Activated CD8-positive, alpha-beta memory T cell treated with anti-CD3 and anti-CD28 coated beads, Interleukin-2, amount 10 ng/mL, durations not matched to agents 7 days and 5 days (primary cell): ENCODE data around the gene ATOSB. TPM values are rescaled to one million over a fixed set of nuclear protein-coding genes. Genes with fewer than 3 reads are reported as not detected.
"Not testable (repeated sequence)": the region's sequence is repeated elsewhere in the genome, so short reads cannot be mapped to it uniquely, and the experiment has no call there.

Experiments
- ATAC-seq: fragments of 150-1000 bp; cut with Tn5 transposase; one replicate; pipeline ENCODE4 v1.10.0; 2021; ENCODE audit warnings: moderate library complexity
- CTCF ChIA-PET: fragments of 350-600 bp; sonication (Branson Sonifier 250); formaldehyde crosslinking; loops from one replicate; lab custom pipeline; 2021; ENCODE audit warnings: antibody characterized with exemption; lab: Charles Lee
- DNase-seq: peaks from one replicate; pipeline ENCODE4 v3.0.0-alpha.2; 2020
- H3K27ac Mint-ChIP-seq: one replicate; pipeline ENCODE4 v1.8.0; 2021; ENCODE audit warnings: mild to moderate bottlenecking, mixed read lengths
- H3K27me3 Mint-ChIP-seq: one replicate; pipeline ENCODE4 v1.8.0; 2021; ENCODE audit warnings: mixed read lengths
- H3K36me3 Mint-ChIP-seq: one replicate; pipeline ENCODE4 v1.8.0; 2021; ENCODE audit warnings: mild to moderate bottlenecking, mixed read lengths
- H3K4me1 Mint-ChIP-seq: one replicate; pipeline ENCODE4 v1.8.0; 2021; ENCODE audit warnings: mixed read lengths
- H3K4me3 Mint-ChIP-seq: one replicate; pipeline ENCODE4 v1.8.0; 2021; ENCODE audit warnings: mild to moderate bottlenecking, moderate library complexity, mixed read lengths
- H3K9me3 Mint-ChIP-seq: one replicate; pipeline ENCODE4 v1.8.0; 2022; ENCODE audit warnings: low read depth, mixed read lengths
- total RNA-seq, 2 experiments: library from RNA; stranded (reverse); gene quantifications; one replicate each; pipeline ENCODE4 v1.2.3, GENCODE V29; 2021

ATOSB gene, protein sequence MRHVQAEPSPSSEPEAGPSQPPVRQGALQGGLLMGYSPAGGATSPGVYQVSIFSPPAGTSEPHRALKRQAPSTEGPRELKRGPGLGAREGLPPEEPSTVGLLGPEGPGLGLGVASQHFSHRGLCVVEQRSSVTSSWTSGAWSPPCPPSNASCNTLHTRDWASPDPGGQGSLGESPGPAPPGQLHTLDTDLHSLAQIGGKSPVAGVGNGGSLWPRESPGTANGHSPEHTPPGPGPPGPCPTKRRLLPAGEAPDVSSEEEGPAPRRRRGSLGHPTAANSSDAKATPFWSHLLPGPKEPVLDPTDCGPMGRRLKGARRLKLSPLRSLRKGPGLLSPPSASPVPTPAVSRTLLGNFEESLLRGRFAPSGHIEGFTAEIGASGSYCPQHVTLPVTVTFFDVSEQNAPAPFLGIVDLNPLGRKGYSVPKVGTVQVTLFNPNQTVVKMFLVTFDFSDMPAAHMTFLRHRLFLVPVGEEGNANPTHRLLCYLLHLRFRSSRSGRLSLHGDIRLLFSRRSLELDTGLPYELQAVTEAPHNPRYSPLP
- total RNA-seq: 10 to 100 TPM; 15.9 to 17.1 TPM

DNA sequence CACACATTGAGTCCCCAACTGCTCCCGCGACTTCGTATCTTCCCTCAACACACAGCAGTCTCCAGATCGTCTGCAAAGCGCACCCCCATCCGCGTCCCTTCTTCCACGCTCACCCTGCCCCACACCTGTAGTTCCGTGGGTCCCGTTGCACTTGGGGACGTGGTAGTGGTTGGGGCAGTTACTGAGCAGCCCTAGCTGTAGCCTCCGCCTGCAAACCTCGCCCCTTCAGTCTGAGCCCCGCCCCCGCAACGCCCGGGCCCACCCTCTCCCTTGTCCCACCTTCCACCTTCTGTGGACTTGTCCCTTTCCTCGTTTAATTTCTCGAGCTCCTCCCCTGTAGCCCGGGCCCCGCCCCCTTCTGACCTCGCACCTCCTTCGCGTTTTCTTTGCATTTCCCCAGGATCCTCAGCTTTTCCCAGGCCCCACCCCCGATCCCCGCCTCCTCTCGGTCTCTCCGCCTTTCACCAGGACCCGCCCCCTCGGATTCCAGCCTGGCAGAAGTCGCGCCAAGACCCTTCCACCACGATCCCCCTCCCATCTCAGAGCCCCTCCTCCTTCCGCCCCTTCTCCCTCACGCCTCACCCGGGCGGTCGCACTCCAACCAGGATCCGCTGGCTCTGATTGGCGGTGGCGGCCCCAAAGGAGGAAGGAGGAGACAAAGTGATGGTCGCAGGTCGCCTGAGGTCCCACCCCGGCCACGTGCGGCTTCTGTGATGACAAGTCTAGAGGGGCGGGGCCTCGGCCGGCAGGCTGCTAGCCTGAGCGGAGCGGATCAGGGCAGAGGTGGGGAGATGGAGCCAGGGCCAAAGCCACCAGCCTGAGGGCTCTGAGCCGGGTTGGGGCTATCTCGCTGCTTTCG lies at the start of gene ATOSB:
TSS of gene ATOSB (minus strand) at position 183 of the 859 bp plus-strand sequence. CDS start 7,588 bp downstream, outside the sequence.
- H3K4me3 Mint-ChIP-seq: peak within 1 kb of the TSS; percentile 90
- ATAC-seq: peak; percentile 69
- DNase-seq: peak; percentile 98
- H3K4me1 Mint-ChIP-seq: peaks cover 40% of the 10 kb centered on the region
- H3K27ac Mint-ChIP-seq: peak within 1 kb of the TSS; percentile 84
- no peaks in the 10 kb centered on the region for H3K9me3 Mint-ChIP-seq
- CTCF ChIA-PET: interaction anchor here (0.8 to 4.9 kb wide), 14 partner anchors 13 to 438 kb away, joined by 3 to 34 read pairs (median 4); partner anchors contain the start of genes PIGO, STOML2 and VCP
- peaks cover 7% of the 10 kb centered on the region for H3K27me3 Mint-ChIP-seq
- no peaks in the 10 kb centered on the region for H3K36me3 Mint-ChIP-seq

DNA sequence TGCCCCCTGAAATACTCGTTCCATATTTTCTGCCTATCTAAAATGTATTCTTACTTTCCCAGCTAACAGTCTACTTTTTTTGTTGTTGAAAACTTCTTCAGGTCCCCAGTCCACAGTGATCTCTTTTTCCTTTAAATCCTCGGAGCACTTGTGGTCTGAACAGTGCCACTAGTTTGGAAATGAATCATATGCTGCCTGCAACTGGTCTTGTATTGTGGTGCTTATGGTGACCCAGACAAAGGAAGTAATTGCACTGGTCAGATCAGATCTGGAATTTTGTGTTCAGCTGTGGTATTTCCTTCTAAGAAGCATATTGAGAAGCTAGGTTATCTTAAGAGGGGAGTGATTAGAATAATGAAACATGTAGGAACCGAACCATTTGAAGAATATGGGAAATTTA lies 49.0 kb upstream of the ATOSB start:
- peaks cover 2% of the 10 kb centered on the region for H3K36me3 Mint-ChIP-seq

DNA sequence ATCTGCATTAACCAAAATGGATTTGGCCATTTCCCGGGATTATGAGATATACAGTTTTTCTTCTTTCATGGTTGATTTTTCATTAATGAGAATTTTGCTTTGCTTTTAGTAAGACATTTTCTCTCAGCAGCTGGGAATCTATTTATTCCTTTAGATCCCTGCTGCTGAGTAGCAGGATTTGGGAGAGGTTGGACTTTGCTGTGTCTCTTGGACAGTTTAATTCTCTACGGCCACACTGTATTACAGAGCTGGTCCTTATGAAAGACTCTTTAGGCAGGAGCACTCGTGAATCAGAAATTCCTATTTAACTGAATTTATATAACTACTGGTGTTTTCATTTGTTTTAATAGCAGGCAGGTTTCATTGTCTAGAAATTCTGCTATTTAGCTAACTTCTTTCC lies 47.8 kb upstream of the ATOSB start:
- Mint-ChIP-seq H3K27me3 (peaks cover 31% of the 10 kb centered on the region), H3K9me3 (no peaks in the 10 kb centered on the region), H3K27ac (no peak overlapping the region), H3K4me1 (peaks cover 30% of the 10 kb centered on the region), H3K4me3 (no peak overlapping the region), H3K36me3 (peaks cover 2% of the 10 kb centered on the region)
- CTCF ChIA-PET: no interaction called here
- DNase-seq (no peak), ATAC-seq (no peak)

More for the DNA sequence above, 49.0 kb upstream of the ATOSB start:
- CTCF ChIA-PET: no interaction called here
- no peak overlapping the region for H3K27ac Mint-ChIP-seq
- no peak for ATAC-seq
- H3K4me1 Mint-ChIP-seq: peaks cover 23% of the 10 kb centered on the region
- peaks cover 31% of the 10 kb centered on the region for H3K27me3 Mint-ChIP-seq
- DNase-seq: no peak
- no peak overlapping the region for H3K4me3 Mint-ChIP-seq
- H3K9me3 Mint-ChIP-seq: no peaks in the 10 kb centered on the region

DNA sequence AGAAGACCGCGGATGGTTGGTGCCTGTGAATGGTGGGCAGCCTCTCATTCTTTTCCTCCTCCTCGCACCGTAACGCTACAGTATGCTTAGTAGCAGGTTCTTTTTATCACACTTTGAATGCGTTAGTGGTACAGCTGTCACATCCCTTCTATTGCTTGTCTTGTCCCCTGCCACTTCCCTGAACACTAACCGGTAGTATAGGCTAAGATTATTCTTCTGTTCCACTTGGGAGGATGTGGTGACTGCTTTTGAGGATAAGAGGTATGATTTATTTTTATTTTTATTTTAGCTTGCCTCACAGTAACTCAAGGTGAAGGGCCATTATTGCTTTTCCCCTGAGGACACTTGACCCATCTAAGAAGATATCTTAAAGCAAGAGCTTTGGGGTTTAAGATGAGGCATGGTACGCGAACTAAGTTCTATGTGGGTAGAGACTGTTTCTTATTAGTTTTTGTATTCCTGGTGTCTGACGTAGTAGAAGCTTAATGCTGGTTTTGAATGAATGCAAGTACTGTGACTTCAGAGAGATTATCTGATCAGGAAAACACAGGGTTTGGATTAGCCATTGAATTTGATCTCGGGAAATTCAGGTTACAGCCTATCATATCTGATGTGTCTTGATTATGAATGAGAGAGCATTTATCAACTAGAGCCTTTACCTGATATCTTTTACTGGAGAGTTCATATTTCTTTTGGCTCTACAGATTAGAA lies 47.1 kb upstream of the ATOSB start:
- Mint-ChIP-seq H3K27ac (no peak overlapping the region), H3K27me3 (peaks cover 31% of the 10 kb centered on the region), H3K4me1 (peaks cover 30% of the 10 kb centered on the region), H3K36me3 (peaks cover 2% of the 10 kb centered on the region), H3K9me3 (no peaks in the 10 kb centered on the region), H3K4me3 (peak overlapping the region; percentile 79)
- CTCF ChIA-PET: interaction anchor here (1.0 to 1.4 kb wide), 2 partner anchors 96 to 391 kb away, joined by 4 read pairs; no protein-coding TSS in a partner anchor
- no peak for DNase-seq
- ATAC-seq: no peak

DNA sequence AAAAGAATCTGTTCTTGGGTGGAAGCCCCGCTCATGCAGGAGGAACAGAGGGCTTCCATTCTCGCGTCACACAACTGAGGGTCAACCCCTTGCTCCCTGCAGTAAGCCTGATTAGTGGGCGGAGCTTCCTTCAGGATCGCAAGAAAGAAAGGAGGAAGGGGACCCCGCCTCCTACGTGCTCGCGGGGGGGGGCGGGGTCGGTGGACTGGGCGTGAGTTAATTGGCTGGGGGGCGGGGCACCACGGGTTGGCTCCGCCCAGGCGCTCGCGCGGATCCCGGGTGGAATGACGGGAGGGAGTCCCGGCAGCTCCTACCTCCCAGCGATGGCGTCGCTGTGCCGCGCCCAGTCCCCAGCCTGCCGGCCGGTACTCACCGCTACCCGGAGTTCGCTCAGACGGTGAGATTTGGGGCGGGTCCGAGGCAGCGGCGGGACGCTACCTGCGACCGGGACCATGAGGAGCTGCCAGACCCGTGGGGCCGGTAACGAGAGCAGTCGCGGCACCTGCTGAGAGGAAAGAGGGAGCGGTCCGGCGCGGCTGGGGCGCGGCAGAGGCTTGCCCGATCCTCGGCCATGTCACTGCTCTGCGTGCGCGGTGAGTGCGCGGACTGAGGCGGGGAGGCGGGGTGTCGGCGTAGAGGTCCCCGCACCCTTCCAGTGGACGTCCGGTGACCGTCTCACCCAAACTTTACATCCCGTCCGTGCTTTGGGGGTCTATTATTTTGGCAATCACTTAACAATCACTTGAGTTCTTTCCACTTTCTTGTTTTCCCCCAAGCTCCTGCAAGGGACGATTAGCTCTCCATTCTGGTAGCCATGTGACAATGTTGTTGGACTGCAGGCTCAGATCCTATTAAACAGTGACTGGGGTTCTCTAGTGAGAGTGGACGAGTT lies 46.3 kb upstream of the ATOSB start, which contains the start of gene UNC13B:
TSS of gene UNC13B (plus strand) at position 297 of the 892 bp plus-strand sequence. CDS start at position 572, 275 bp downstream.
- Mint-ChIP-seq H3K27ac (no peak within 1 kb of the TSS), H3K27me3 (peaks cover 31% of the 10 kb centered on the region), H3K36me3 (peaks cover 2% of the 10 kb centered on the region), H3K9me3 (no peaks in the 10 kb centered on the region), H3K4me3 (peak within 1 kb of the TSS; percentile 79), H3K4me1 (peaks cover 30% of the 10 kb centered on the region)
- ATAC-seq (peak; percentile 87), DNase-seq (peak; percentile 78)
- CTCF ChIA-PET: interaction anchor here (0.7 to 1.4 kb wide), 3 partner anchors 66 to 392 kb away, joined by 3 to 4 read pairs (median 4); partner anchors contain the start of gene PIGO

DNA sequence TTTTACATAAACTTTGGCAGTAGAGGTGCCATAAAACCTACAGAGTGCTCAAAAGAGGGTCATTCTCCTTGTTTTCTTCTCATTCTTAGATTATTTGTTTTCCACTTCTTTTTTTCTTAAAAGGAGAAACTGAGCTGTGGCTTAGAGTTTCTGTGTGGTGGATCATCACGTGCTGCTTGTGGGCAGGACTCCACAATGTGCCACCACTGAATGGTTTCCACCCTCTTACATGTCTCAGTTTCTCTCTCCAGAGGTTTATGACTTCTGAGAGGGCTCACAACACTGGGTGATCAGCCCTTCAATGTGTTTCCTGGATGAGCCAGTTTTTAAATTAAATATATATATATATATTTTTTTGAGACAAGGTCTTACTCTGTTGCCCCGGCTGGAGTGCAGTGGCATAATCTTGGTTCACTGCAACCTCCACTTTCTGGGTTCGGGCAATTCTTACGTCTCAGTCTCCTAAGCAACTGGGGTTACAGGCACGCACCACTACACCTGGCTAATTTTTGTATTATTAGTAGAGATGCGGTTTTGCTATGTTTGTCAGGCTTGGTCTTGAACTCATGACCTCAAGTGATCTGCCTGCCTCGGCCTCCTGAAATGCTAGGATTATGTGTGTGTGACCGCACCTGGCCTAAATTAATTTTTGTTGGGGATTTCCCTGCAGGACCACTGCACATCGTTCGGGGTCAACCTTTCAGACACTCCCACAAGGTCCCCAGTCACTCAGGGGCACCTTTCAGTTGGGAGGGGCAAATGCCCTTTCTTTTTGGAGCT lies 43.0 kb upstream of the ATOSB start:
- Mint-ChIP-seq H3K9me3 (no peaks in the 10 kb centered on the region), H3K36me3 (no peaks in the 10 kb centered on the region), H3K4me3 (no peak overlapping the region), H3K27ac (no peak overlapping the region), H3K4me1 (peaks cover 24% of the 10 kb centered on the region), H3K27me3 (peaks cover 21% of the 10 kb centered on the region)
- no peak for ATAC-seq
- DNase-seq: no peak
- CTCF ChIA-PET: no interaction called here

DNA sequence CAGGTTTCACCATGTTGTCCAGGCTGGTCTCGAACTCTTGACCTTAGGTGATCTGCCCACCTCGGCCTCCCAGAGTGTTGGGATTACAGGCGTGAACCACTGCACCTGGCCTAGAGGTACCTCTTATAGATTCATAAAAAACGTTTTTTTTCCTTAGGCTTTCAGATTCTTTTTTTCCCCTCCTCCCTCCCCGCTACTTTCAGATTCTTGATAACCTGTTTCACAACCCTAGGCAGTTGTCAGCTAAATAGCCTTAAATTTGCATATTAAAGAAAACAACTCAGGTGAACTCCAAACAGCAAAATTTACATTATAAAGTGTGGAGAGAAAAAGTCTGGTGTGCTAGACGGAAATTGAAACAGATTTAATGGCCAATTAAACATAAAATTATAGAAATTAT lies 42.2 kb upstream of the ATOSB start:
- H3K27ac Mint-ChIP-seq, DNase-seq, H3K4me3 Mint-ChIP-seq, H3K36me3 Mint-ChIP-seq, ATAC-seq, CTCF ChIA-PET, H3K9me3 Mint-ChIP-seq: not testable (repeated sequence)
- Mint-ChIP-seq H3K4me1 (peaks cover 21% of the 10 kb centered on the region), H3K27me3 (peaks cover 12% of the 10 kb centered on the region)

DNA sequence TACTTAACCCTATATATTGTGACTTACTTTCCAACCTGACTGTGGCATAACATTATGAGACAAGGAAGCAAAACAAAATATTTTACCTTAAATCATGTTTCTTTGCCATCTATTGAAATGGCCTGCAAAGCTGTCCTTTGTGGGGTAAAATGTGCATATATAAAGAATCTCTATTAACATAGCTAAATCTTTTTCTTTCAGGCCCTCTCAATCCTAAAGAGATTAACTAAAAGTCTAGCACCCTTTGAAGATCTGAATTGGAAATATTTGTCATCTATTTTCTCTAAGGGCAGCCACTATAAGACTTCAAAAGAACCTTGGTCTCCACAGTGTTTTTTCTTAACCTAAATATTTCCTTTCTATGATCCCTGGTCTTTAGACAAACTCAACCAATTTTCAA lies 41.1 kb upstream of the ATOSB start:
- H3K27me3 Mint-ChIP-seq: peaks cover 5% of the 10 kb centered on the region
- CTCF ChIA-PET: no interaction called here
- no peaks in the 10 kb centered on the region for H3K36me3 Mint-ChIP-seq
- no peak for DNase-seq
- peaks cover 13% of the 10 kb centered on the region for H3K4me1 Mint-ChIP-seq
- no peak overlapping the region for H3K27ac Mint-ChIP-seq
- H3K9me3 Mint-ChIP-seq: no peaks in the 10 kb centered on the region
- H3K4me3 Mint-ChIP-seq: no peak overlapping the region
- no peak for ATAC-seq

DNA sequence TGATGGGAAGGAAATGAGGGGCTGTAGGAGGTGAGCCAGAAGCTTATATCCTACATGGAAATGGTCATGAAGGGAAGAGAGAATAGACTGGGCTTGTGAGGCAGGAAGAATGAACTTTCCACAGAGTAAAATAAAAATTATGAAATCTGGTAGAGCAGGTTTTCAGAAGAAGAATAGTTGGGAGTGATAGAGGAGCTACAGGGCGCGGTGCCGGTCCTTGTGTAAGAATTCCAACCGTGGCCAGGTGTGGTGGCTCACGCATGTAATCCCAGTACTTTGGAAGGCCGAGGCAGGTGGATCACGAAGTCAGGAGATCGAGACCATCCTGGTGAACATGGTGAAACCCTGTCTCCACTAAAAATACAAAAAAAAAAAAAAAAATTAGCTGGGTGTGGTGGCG lies 37.3 kb upstream of the ATOSB start:
- Mint-ChIP-seq H3K27me3 (no peaks in the 10 kb centered on the region), H3K4me3 (no peak overlapping the region), H3K4me1 (no peaks in the 10 kb centered on the region), H3K36me3 (peaks cover 8% of the 10 kb centered on the region), H3K27ac (no peak overlapping the region), H3K9me3 (peaks cover 14% of the 10 kb centered on the region)
- CTCF ChIA-PET: no interaction called here
- DNase-seq (no peak), ATAC-seq (no peak)

DNA sequence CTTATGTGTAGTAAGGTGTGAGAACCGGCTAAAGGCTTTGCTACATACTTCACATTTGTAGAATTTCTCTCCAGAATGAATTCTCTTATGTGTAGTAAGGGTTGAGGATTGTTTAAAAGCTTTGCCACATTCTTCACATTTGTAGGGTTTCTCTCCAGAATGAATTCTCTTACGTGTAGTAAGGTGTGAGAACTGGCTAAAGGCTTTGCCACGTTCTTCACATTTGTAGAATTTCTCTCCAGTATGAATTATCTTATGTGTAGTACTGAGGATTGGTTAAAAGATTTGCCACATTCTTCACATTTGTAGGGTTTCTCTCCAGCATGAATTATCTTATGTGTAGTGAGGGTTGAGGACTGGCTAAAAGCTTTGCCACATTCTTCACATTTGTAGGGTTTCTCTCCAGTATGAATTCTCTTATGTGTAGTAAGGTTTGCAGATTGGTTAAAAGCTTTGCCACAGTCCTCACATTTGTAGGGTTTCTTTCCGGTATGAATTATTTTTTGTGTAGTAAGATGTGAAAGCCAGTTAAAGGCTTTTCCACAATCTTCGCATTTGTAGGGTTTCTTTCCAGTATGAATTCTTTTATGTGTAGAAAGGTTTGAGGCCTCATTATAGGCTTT lies 32.4 kb upstream of the ATOSB start:
- CTCF ChIA-PET, H3K27ac Mint-ChIP-seq, H3K27me3 Mint-ChIP-seq, H3K36me3 Mint-ChIP-seq, DNase-seq, ATAC-seq, H3K4me1 Mint-ChIP-seq, H3K4me3 Mint-ChIP-seq: not testable (repeated sequence)
- peaks cover 27% of the 10 kb centered on the region for H3K9me3 Mint-ChIP-seq

DNA sequence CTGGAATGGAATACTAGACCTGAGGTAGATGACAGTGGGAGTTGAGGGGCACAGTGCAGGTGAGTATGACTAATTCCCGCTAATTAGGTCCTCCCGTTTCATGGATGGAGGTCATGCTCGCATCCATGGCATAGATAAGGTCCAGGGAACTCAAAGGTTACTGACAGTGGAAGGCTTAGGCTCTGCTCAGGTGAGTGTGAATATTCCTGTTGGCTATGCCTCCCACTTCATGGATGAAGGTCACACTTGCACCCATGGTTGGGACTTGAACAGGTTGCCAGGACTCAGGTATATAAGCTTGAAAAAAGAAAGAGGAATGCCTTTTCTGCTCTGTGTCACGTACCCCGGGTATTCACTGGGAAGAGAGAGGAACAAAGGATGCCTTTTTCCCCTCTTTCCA lies 26.4 kb upstream of the ATOSB start:
- DNase-seq (no peak), ATAC-seq (no peak)
- Mint-ChIP-seq H3K36me3 (no peaks in the 10 kb centered on the region), H3K4me3 (no peak overlapping the region), H3K27ac (no peak overlapping the region), H3K4me1 (no peaks in the 10 kb centered on the region), H3K27me3 (no peaks in the 10 kb centered on the region), H3K9me3 (peaks cover 6% of the 10 kb centered on the region)
- CTCF ChIA-PET: no interaction called here
